Nephron progenitor cell (in vitro differentiated cells): ENCODE measurements around the gene BTF3.
"Not testable (repeated sequence)": the region's sequence is repeated elsewhere in the genome, so short reads cannot be mapped to it uniquely, and the experiment has no call there.

ENCODE experiments used
- DNase-seq: peaks from one replicate; pipeline ENCODE4 v3.0.0; 2021
- H3K27ac Mint-ChIP-seq: 2 replicates; pipeline ENCODE4 v1.8.0; 2021; ENCODE audit warnings: mild to moderate bottlenecking, moderate library complexity, mixed read lengths
- H3K27me3 Mint-ChIP-seq: 2 replicates; pipeline ENCODE4 v1.8.0; 2021; ENCODE audit warnings: mild to moderate bottlenecking, low read depth, mixed read lengths; ENCODE audit not compliant: poor library complexity
- H3K36me3 Mint-ChIP-seq: 2 replicates; pipeline ENCODE4 v1.8.0; 2021; ENCODE audit warnings: low read depth, mixed read lengths
- H3K4me1 Mint-ChIP-seq: 2 replicates; pipeline ENCODE4 v1.8.0; 2021; ENCODE audit warnings: mixed read lengths
- H3K4me3 Mint-ChIP-seq: 2 replicates; pipeline ENCODE4 v1.8.0; 2021; ENCODE audit warnings: mild to moderate bottlenecking, moderate library complexity, mixed read lengths
- H3K9me3 Mint-ChIP-seq: 2 replicates; pipeline ENCODE4 v1.8.0; 2021; ENCODE audit warnings: mild to moderate bottlenecking, moderate library complexity, mixed read lengths
- CTCF ChIP-seq: fragments of 200-600 bp; sonication (generic); IDR thresholded peaks from 2 replicates; pipeline ENCODE4 v1.5.0; 2021; ENCODE audit warnings: antibody characterized with exemption

BTF3 gene

GRCh38 chr5:73497497-73498056 is 665 bp upstream of the BTF3 start:
- peaks cover 7% of the 10 kb centered on the region for H3K27me3 Mint-ChIP-seq
- H3K9me3 Mint-ChIP-seq = no peaks in the 10 kb centered on the region
- DNase-seq = no peak
- no peak for TF ChIP-seq CTCF
- peak overlapping the region; percentile 95 for H3K4me3 Mint-ChIP-seq
- peak overlapping the region; percentile 99 for H3K27ac Mint-ChIP-seq
- peaks cover 34% of the 10 kb centered on the region for H3K36me3 Mint-ChIP-seq
- H3K4me1 Mint-ChIP-seq = peaks cover 32% of the 10 kb centered on the region

- Mint-ChIP-seq H3K27ac (peak overlapping the region; percentile 97), H3K9me3 (no peaks in the 10 kb centered on the region), H3K4me1 (peaks cover 32% of the 10 kb centered on the region), H3K36me3 (peaks cover 43% of the 10 kb centered on the region), H3K27me3 (peaks cover 5% of the 10 kb centered on the region), H3K4me3 (peak overlapping the region; percentile 95)
- no peak for TF ChIP-seq CTCF
- no peak for DNase-seq
Observed at GRCh38 chr5:73499187-73499586, 945 bp downstream of the BTF3 start.

- DNase-seq = no peak
- Mint-ChIP-seq H3K9me3 (no peaks in the 10 kb centered on the region), H3K27ac (peak overlapping the region; percentile 97), H3K36me3 (peaks cover 49% of the 10 kb centered on the region), H3K4me1 (peaks cover 32% of the 10 kb centered on the region), H3K27me3 (peaks cover 3% of the 10 kb centered on the region), H3K4me3 (peak overlapping the region; percentile 95)
- TF ChIP-seq CTCF = no peak
Observed at GRCh38 chr5:73499756-73500155, 1.5 kb downstream of the BTF3 start.

DNA sequence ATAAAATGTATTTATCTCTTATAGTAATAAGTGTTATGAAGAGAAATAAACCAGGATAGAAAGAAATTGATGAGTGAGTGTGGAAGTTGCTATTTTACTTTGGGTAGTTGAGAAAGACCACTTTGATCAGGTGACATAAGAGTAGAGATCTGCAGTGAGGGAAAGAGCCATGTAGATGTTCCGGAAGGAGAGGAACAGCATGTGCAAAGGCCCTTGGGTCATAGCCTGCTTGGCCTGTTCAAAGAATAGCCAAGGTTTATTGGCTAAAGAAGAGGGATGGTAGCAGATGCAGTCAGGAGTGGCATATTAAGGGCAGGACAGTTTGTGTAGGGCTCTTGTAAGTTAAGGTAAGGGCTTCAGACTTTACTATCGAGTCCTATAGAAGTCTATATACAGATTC is 3.2 kb downstream of the BTF3 start:
- Mint-ChIP-seq H3K27ac (peak overlapping the region; percentile 54), H3K9me3 (no peaks in the 10 kb centered on the region), H3K36me3 (peaks cover 59% of the 10 kb centered on the region), H3K4me3 (no peak overlapping the region), H3K27me3 (no peaks in the 10 kb centered on the region), H3K4me1 (peaks cover 32% of the 10 kb centered on the region)
- TF ChIP-seq CTCF = no peak
- DNase-seq = no peak

GRCh38 chr5:73506459-73506955 is 8.3 kb downstream of the BTF3 start:
- no peak overlapping the region for H3K4me3 Mint-ChIP-seq
- peaks cover 39% of the 10 kb centered on the region for H3K36me3 Mint-ChIP-seq
- H3K9me3 Mint-ChIP-seq = no peaks in the 10 kb centered on the region
- peaks cover 4% of the 10 kb centered on the region for H3K27me3 Mint-ChIP-seq
- H3K4me1 Mint-ChIP-seq = no peaks in the 10 kb centered on the region
- TF ChIP-seq CTCF = no peak
- no peak for DNase-seq
- H3K27ac Mint-ChIP-seq = peak overlapping the region; percentile 66

- H3K27me3 Mint-ChIP-seq = peaks cover 4% of the 10 kb centered on the region
- DNase-seq = no peak
- TF ChIP-seq CTCF = no peak
- no peaks in the 10 kb centered on the region for H3K9me3 Mint-ChIP-seq
- H3K4me3 Mint-ChIP-seq = no peak overlapping the region
- no peaks in the 10 kb centered on the region for H3K4me1 Mint-ChIP-seq
- peaks cover 37% of the 10 kb centered on the region for H3K36me3 Mint-ChIP-seq
- H3K27ac Mint-ChIP-seq = peak overlapping the region; percentile 66
Observed at GRCh38 chr5:73507062-73507461, 8.8 kb downstream of the BTF3 start.

- H3K4me1 Mint-ChIP-seq, DNase-seq, H3K4me3 Mint-ChIP-seq, H3K27ac Mint-ChIP-seq, H3K27me3 Mint-ChIP-seq, H3K9me3 Mint-ChIP-seq: not testable (repeated sequence)
- peaks cover 26% of the 10 kb centered on the region for H3K36me3 Mint-ChIP-seq
Observed at GRCh38 chr5:73508521-73508920, 10.3 kb downstream of the BTF3 start.
